Measurements from ENCODE around the gene RPS6KA2.

GRCh38 chr6:166423781-166424180 is 203.3 kb downstream of the RPS6KA2 start:
- TF ChIP-seq CTCF (IDR thresholded peaks at IDR 0.05): no peak
- TF ChIP-seq POLR2A (IDR thresholded peaks at IDR 0.05): no peak
